ENCODE measurements around the gene ZNF343. TPM values are rescaled to one million over a fixed set of nuclear protein-coding genes. Genes with fewer than 3 reads are reported as not detected.

The ZNF343 gene
- total and polyA plus RNA-seq, 2 of the 8 experiments (the other 6 are each of a cell fraction or from before 2014, with no cell fraction given) = 1.8 to 5.0 TPM

- no peak for FAIRE-seq
- CTCF ChIA-PET (ENCODE audit: partially characterized antibody) = interaction anchor here (0.6 to 6.1 kb wide), 3 partner anchors 10 to 62 kb away, joined by 3 to 35 read pairs (median 5); no protein-coding TSS in a partner anchor
Observed at GRCh38 chr20:2538931-2539720, 30.4 kb upstream of the ZNF343 start.

More at GRCh38 chr20:2538931-2539720, 30.4 kb upstream of the ZNF343 start:
- Histone ChIP-seq H3K4ac (replicated peaks; ENCODE audit: insufficient read length, low read depth, low read length) (no peak overlapping the region), H3K23me2 (ENCODE audit: low read depth, low read length) (no peaks in the 10 kb centered on the region), H3K79me2 (ENCODE audit: control insufficient read depth in 1 of 2, insufficient read depth in 2 of 2, low read length in 2 of 2) (no peaks in the 10 kb centered on the region), H4K5ac (ENCODE audit: insufficient read length, low read depth, low read length) (no peak overlapping the region), H3K79me1 (ENCODE audit: low read depth, low read length) (no peaks in the 10 kb centered on the region), H2BK12ac (ENCODE audit: low read depth, low read length) (no peak overlapping the region), H4K20me1 (replicated peaks in 1 of 2; ENCODE audit: control insufficient read depth in 1 of 2, insufficient read depth in 2 of 2, low read length in 2 of 2) (no peaks in the 10 kb centered on the region), H2BK20ac (ENCODE audit: low read length) (no peak overlapping the region), H3K9ac (replicated peaks in 1 of 4; ENCODE audit: extremely low read depth in 1 of 4, low read depth in 3 of 4, low read length in 3 of 4) (no peak overlapping the region), H3K4me3 (ENCODE audit: extremely low read depth in 1 of 4, insufficient read depth in 2 of 4, low read depth in 3 of 4, low read length in 4 of 4) (no peak overlapping the region), H2BK5ac (ENCODE audit: low read depth, low read length) (no peak overlapping the region), H2AK5ac (ENCODE audit: low read depth, low read length) (no peak overlapping the region), H3K9me3 (ENCODE audit: insufficient read depth in 2 of 2, low read depth in 1 of 2, low read length in 1 of 2) (no peaks in the 10 kb centered on the region), H3K56ac (replicated peaks; ENCODE audit: insufficient read length, low read depth, low read length) (no peak overlapping the region), H3K23ac (ENCODE audit: insufficient read length) (no peak overlapping the region), H3K27ac (ENCODE audit: low read depth, low read length) (no peak overlapping the region), H2AFZ (ENCODE audit: low read length) (no peak overlapping the region), H3K18ac (ENCODE audit: extremely low read depth, low read length) (no peak overlapping the region), H2BK15ac (ENCODE audit: low read length) (no peak overlapping the region), H2BK120ac (replicated peaks; ENCODE audit: low read depth, low read length) (no peak overlapping the region), H4K91ac (replicated peaks; ENCODE audit: insufficient read length, low read length) (no peak overlapping the region), H3K36me3 (ENCODE audit: control insufficient read depth in 2 of 4, insufficient read depth in 4 of 4, low read length in 3 of 4) (no peaks in the 10 kb centered on the region), H4K8ac (ENCODE audit: extremely low read depth, insufficient read depth, low read length) (no peak overlapping the region), H3K14ac (ENCODE audit: insufficient read length) (no peak overlapping the region), H3K4me1 (replicated peaks in 1 of 4; ENCODE audit: control insufficient read depth in 3 of 4, insufficient read depth in 4 of 4, low read length in 3 of 4) (peaks cover 0 to 9% (median 0%) of the 10 kb centered on the region in 4 experiments; a peak in 2 of 7 replicates), H3K27me3 (replicated peaks in 1 of 4; ENCODE audit: control insufficient read depth in 3 of 4, extremely low read depth in 1 of 4, insufficient read depth in 3 of 4, low read length in 3 of 4) (peaks cover 0 to 3% (median 0%) of the 10 kb centered on the region in 4 experiments; a peak in 1 of 7 replicates), H3K4me2 (ENCODE audit: insufficient read depth in 1 of 2, low read depth in 2 of 2, low read length in 2 of 2) (no peak overlapping the region)
- POLR2A ChIA-PET (ENCODE audit: partially characterized antibody) = interaction anchor here (2.2 kb wide), 1 partner anchor 114 kb away, joined by 4 read pairs; no protein-coding TSS in a partner anchor
- DNase-seq (ENCODE audit: low read depth in 1 of 2, low spot score in 2 of 2) = no peak
- 82% methylated on average over 8 of the region's 8 CpGs; no CpG with 5 or more reads in 1 of the 2 experiments for WGBS, 2 experiments (ENCODE audit: extremely low coverage in 1 of 2, insufficient coverage in 1 of 2, insufficient read length in 1 of 2, insufficient replicate concordance in 2 of 2, low coverage in 1 of 2, low lambda C conversion rate in 2 of 2, missing lambda C conversion rate in 1 of 2)
- TF ChIP-seq RBBP5 (IDR thresholded peaks at IDR 0.05; ENCODE audit: borderline replicate concordance, low read depth, low read length) (no peak), JUN (IDR thresholded peaks at IDR 0.05; ENCODE audit: low read depth, low read length) (no peak), KDM5A (IDR thresholded peaks at IDR 0.05; ENCODE audit: low read length) (no peak)

All from H1 (cell line).